ENCODE measurements around the gene ANGPT4.

- TF ChIP-seq CTCF (IDR thresholded peaks at IDR 0.05) (no peak), REST (IDR thresholded peaks at IDR 0.05; ENCODE audit: low read depth, low read length) (no peak), ZBTB33 (IDR thresholded peaks at IDR 0.05; ENCODE audit: borderline replicate concordance, low read depth) (no peak), SIN3A (IDR thresholded peaks at IDR 0.05; ENCODE audit: borderline replicate concordance, low read depth, low read length) (no peak), MAX (IDR thresholded peaks at IDR 0.05; ENCODE audit: low read depth) (no peak), EZH2phosphoT487 (IDR thresholded peaks at IDR 0.05; ENCODE audit: borderline replicate concordance, low read depth) (no peak), MXI1 (IDR thresholded peaks at IDR 0.05; ENCODE audit: low read depth, low read length) (no peak)
Observed at GRCh38 chr20:825710-826421, 90.3 kb downstream of the ANGPT4 start.
